HepG2 (cell line): ENCODE measurements around the gene ENAH. TPM values are rescaled to one million over a fixed set of nuclear protein-coding genes. Genes with fewer than 3 reads are reported as not detected.

ENCODE experiments used
- ATAC-seq: fragments of 200-7000 bp; cut with Tn5 transposase; 3 replicates; pipeline ENCODE4 v1.9.1; 2020; ENCODE audit warnings: mild to moderate bottlenecking, moderate library complexity
- BruUV-seq: library from RNA; stranded (reverse); fragments of 400-500 nt; replicated peaks from 2 replicates; lab custom pipeline; 2021; lab: Mats Ljungman, UMichigan
- CTCF ChIA-PET: fragments of 300-600 bp; formaldehyde crosslinking; extraction: SDS; loops from one replicate; lab custom pipeline; 2021; ENCODE audit warnings: low total read pairs, inconsistent platforms, low intra/inter-chr PET ratio; lab: Yijun Ruan, JAX
- POLR2A ChIA-PET: fragments of 350-600 bp; sonication (Branson Sonifier 250); formaldehyde crosslinking; loops from one replicate; lab custom pipeline; 2020; ENCODE audit warnings: antibody characterized with exemption, inconsistent platforms; lab: Yijun Ruan, JAX
- DNase-seq: peaks from one replicate; pipeline ENCODE4 v3.0.0-alpha.2; 2015; ENCODE audit warnings: low spot score
- FAIRE-seq: peaks from 3 replicates; lab custom pipeline; 2011; peaks lifted over from hg19 to GRCh38; lab: Jason Lieb, UNC
- H2AFZ ChIP-seq: one replicate; pipeline ENCODE4 v1.6.1; 2011; ENCODE audit warnings: low read length, inconsistent platforms
- H3K27ac ChIP-seq: fragments of 300-600 bp; 3 replicates; pipeline ENCODE4 v1.8.0; 2011; ENCODE audit warnings: mixed run types, mild to moderate bottlenecking, mixed read lengths, low read length, inconsistent platforms; ENCODE audit not compliant: insufficient read depth; ENCODE audit errors: extremely low read length
- H3K27me3 ChIP-seq, 2 experiments: fragments of 200-600 bp in 1 of 2; 2 replicates in 1 of 2; 3 replicates in 1 of 2; pipeline versions ENCODE4 v1.6.0 to v1.8.0; 2011; ENCODE audit warnings: low read length in 2 of 2, mild to moderate bottlenecking in 2 of 2, moderate library complexity in 2 of 2, inconsistent platforms in 1 of 2; ENCODE audit not compliant: insufficient read depth in 2 of 2, control insufficient read depth in 1 of 2
- H3K36me3 ChIP-seq, 2 experiments: fragments of 200-600 bp in 1 of 2; replicated peaks in 1 of 2; 2 replicates in 1 of 2; 3 replicates in 1 of 2; pipeline versions ENCODE4 v1.5.1 to v1.8.0; 2011; ENCODE audit warnings: low read length in 2 of 2, inconsistent platforms in 1 of 2; ENCODE audit not compliant: insufficient read depth in 2 of 2, control insufficient read depth in 1 of 2
- H3K4me1 ChIP-seq: 2 replicates; pipeline ENCODE4 v1.5.1; 2012; ENCODE audit warnings: low read length, inconsistent platforms; ENCODE audit not compliant: insufficient read depth
- H3K4me2 ChIP-seq: 2 replicates; pipeline ENCODE4 v1.6.0; 2011; ENCODE audit warnings: low read depth, low read length, inconsistent platforms
- H3K4me3 ChIP-seq, 3 experiments: fragments of 200-600 bp in 1 of 3; sonication (generic), shearing (Covaris generic) in 1 of 3; replicated peaks in 1 of 3; 2 replicates each; pipeline ENCODE4 v1.5.1; 2011 to 2016; ENCODE audit warnings: low read length in 3 of 3, inconsistent platforms in 2 of 3, low read depth in 2 of 3, mild to moderate bottlenecking in 2 of 3, control low read depth in 1 of 3, mixed read lengths in 1 of 3; ENCODE audit not compliant: insufficient read depth in 1 of 3
- H3K79me2 ChIP-seq: one replicate; pipeline ENCODE4 v1.6.1; 2011; ENCODE audit warnings: low read length, inconsistent platforms; ENCODE audit not compliant: insufficient read depth
- H3K9ac ChIP-seq: 2 replicates; pipeline ENCODE4 v1.6.0; 2011; ENCODE audit warnings: mild to moderate bottlenecking, low read depth, low read length, inconsistent platforms; ENCODE audit not compliant: insufficient read depth
- H3K9me3 ChIP-seq: 2 replicates; pipeline ENCODE4 v1.5.1; 2012; ENCODE audit warnings: mild to moderate bottlenecking, low read length
- H4K20me1 ChIP-seq: 2 replicates; pipeline ENCODE4 v1.6.0; 2011; ENCODE audit warnings: inconsistent platforms, mild to moderate bottlenecking, low read length, moderate library complexity; ENCODE audit not compliant: insufficient read depth
- BRD4 ChIP-seq: sonication (generic); formaldehyde crosslinking; IDR thresholded peaks from 2 replicates; pipeline ENCODE4 v1.4.0; 2020; ENCODE audit warnings: missing genetic modification reagents
- HOXD1 ChIP-seq: sonication (generic); formaldehyde crosslinking; IDR thresholded peaks from 2 replicates; pipeline ENCODE4 v1.5.0; 2020; ENCODE audit warnings: missing genetic modification reagents
- MATR3 ChIP-seq: sonication (generic); formaldehyde crosslinking; IDR thresholded peaks from 2 replicates; pipeline ENCODE4 v1.4.0; 2020; ENCODE audit warnings: missing genetic modification reagents
- SMAD3 ChIP-seq: sonication (generic); formaldehyde crosslinking; IDR thresholded peaks from 2 replicates; pipeline ENCODE4 v1.4.0; 2020; ENCODE audit warnings: missing genetic modification reagents
- ZNF256 ChIP-seq: sonication (generic); formaldehyde crosslinking; conservative IDR thresholded peaks from 2 replicates; pipeline ENCODE4 v1.4.0; 2020; ENCODE audit warnings: missing genetic modification reagents
- ZNF260 ChIP-seq: sonication (generic); formaldehyde crosslinking; IDR thresholded peaks from 2 replicates; pipeline ENCODE4 v1.4.0; 2020; ENCODE audit warnings: missing genetic modification reagents, low read depth, mild to moderate bottlenecking, borderline replicate concordance
- ZNF383 ChIP-seq: sonication (generic); formaldehyde crosslinking; IDR thresholded peaks from 2 replicates; pipeline ENCODE4 v1.4.0; 2020; ENCODE audit warnings: missing genetic modification reagents, mild to moderate bottlenecking, borderline replicate concordance
- WGBS: methylation state at CpG from one replicate; pipeline ENCODE4 v1.1.6; 2017; ENCODE audit warnings: low lambda C conversion rate; 5-methylcytosine and 5-hydroxymethylcytosine counted together
- in situ Hi-C: cut with HindIII; loops from 2 replicates; pipeline ENCODE4 v1.10.0; 2017; ENCODE audit warnings: low pct_unique_long_range_greater_than_20kb; ENCODE audit not compliant: extremely low pct_ligation_motif_present
- intact Hi-C: fragments of 100-400 bp; cut with micrococcal nuclease; formaldehyde crosslinking; loops from one replicate; pipeline ENCODE4 v1.10.0; 2022; ENCODE audit not compliant: unreplicated experiment
- polyA plus RNA-seq, 8 experiments: library from polyadenylated mRNA; depleted of rRNA in 3 of 8; stranded (reverse) in 7 of 8; unstranded in 1 of 8; fragments of >200 nt; fragmentation: Illumina TruSeq in 4 of 8; extraction: Trizol in 4 of 8; gene quantifications; 2 replicates each; pipeline versions ENCODE4 v1.2.1 to v1.2.3, GENCODE V29; 2011 to 2016; ENCODE audit warnings: low read depth in 4 of 8, missing spikeins in 1 of 8, mixed read lengths in 1 of 8; ENCODE audit not compliant: insufficient read depth in 1 of 8
- total RNA-seq, 5 experiments: library from RNA; depleted of rRNA; stranded (reverse); fragments of >200 nt; fragmentation: Illumina TruSeq; extraction: Trizol; gene quantifications; 2 replicates each; pipeline ENCODE4 v1.2.3, GENCODE V29; 2016; ENCODE audit warnings: low read depth in 1 of 5
- TF ChIP-seq, protein P1 (sequence below): IDR thresholded peaks from 2 replicates; pipeline ENCODE4 v1.6.1; 2016; ENCODE audit warnings: mild to moderate bottlenecking
- TF ChIP-seq, protein P2 (sequence below): sonication (generic); formaldehyde crosslinking; IDR thresholded peaks from 2 replicates; pipeline ENCODE4 v1.4.0; 2020; ENCODE audit warnings: mild to moderate bottlenecking, missing genetic modification reagents
- TF ChIP-seq, protein P3 (sequence below): sonication (generic); formaldehyde crosslinking; conservative IDR thresholded peaks from 2 replicates; pipeline ENCODE4 v1.8.0; 2022; ENCODE audit warnings: mild to moderate bottlenecking, moderate library complexity, missing genetic modification reagents

The ENAH gene
- total and polyA plus RNA-seq, 2 of the 13 experiments (the other 11 are each of a cell fraction or from before 2014, with no cell fraction given) = 22.1 to 58.3 TPM

DNA sequence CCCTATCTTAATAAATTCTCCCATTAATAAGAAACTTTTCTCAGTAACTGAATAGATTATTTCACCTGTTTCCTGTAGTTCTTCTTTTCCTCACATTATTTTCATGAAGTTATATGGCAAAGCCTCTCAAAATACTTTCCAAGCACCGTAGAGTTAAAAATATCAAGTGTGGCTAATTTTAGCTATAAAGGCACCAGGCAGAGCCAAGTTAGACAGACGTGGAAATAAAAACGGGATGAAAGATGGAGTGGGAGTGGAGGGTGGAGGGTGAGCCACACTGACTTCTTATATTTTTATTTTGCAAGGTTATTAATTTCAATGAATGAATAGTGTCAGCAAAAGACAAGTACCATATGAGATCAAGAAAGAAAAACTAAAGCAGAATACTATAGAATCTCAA is 71.7 kb downstream of the ENAH start:
- Histone ChIP-seq H3K4me2 (no peak overlapping the region), H3K4me3 (no peak overlapping the region), H3K36me3 (0 out of 5 replicates have a peak, but pooled peaks cover 0 to 2% of the 10 kb centered on the region in 2 experiments), H3K4me1 (no peaks in the 10 kb centered on the region), H3K27me3 (no peaks in the 10 kb centered on the region), H3K9me3 (no peaks in the 10 kb centered on the region), H3K9ac (no peak overlapping the region)
- DNase-seq = no peak
- WGBS = 97% methylated on average over 3 of the region's 3 CpGs
- no peak for ATAC-seq
- ChIA-PET CTCF (no interaction called here), POLR2A (no interaction called here)
- intact Hi-C loops = no loop called here
- no peak for FAIRE-seq
- TF ChIP-seq ZNF256 (CRISPR knock-in tag) = no peak
- TF ChIP-seq SMAD3 (CRISPR knock-in tag) = no peak
- no peak for TF ChIP-seq BRD4 (CRISPR knock-in tag)
- TF ChIP-seq ZNF260 (CRISPR knock-in tag) = no peak
- no peak for TF ChIP-seq MATR3 (CRISPR knock-in tag)
- TF ChIP-seq, protein P1, sequence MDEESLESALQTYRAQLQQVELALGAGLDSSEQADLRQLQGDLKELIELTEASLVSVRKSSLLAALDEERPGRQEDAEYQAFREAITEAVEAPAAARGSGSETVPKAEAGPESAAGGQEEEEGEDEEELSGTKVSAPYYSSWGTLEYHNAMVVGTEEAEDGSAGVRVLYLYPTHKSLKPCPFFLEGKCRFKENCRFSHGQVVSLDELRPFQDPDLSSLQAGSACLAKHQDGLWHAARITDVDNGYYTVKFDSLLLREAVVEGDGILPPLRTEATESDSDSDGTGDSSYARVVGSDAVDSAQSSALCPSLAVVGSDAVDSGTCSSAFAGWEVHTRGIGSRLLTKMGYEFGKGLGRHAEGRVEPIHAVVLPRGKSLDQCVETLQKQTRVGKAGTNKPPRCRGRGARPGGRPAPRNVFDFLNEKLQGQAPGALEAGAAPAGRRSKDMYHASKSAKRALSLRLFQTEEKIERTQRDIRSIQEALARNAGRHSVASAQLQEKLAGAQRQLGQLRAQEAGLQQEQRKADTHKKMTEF (CRISPR knock-in tag) = no peak
- TF ChIP-seq, protein P2, sequence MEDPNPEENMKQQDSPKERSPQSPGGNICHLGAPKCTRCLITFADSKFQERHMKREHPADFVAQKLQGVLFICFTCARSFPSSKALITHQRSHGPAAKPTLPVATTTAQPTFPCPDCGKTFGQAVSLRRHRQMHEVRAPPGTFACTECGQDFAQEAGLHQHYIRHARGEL (CRISPR knock-in tag) = no peak
- TF ChIP-seq, protein P3, sequence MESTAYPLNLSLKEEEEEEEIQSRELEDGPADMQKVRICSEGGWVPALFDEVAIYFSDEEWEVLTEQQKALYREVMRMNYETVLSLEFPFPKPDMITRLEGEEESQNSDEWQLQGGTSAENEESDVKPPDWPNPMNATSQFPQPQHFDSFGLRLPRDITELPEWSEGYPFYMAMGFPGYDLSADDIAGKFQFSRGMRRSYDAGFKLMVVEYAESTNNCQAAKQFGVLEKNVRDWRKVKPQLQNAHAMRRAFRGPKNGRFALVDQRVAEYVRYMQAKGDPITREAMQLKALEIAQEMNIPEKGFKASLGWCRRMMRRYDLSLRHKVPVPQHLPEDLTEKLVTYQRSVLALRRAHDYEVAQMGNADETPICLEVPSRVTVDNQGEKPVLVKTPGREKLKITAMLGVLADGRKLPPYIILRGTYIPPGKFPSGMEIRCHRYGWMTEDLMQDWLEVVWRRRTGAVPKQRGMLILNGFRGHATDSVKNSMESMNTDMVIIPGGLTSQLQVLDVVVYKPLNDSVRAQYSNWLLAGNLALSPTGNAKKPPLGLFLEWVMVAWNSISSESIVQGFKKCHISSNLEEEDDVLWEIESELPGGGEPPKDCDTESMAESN (CRISPR knock-in tag) = no peak
- no peak for TF ChIP-seq ZNF383 (CRISPR knock-in tag)
- TF ChIP-seq HOXD1 (CRISPR knock-in tag) = no peak
- TF ChIP-seq, all 625 proteins: peak for 0
- no peak overlapping the region for H2AFZ ChIP-seq
- BruUV-seq = no TSS peak
- peaks cover 38% of the 10 kb centered on the region for H3K79me2 ChIP-seq
- in situ Hi-C loops = no loop called here
- no peak overlapping the region for H3K27ac ChIP-seq
- H4K20me1 ChIP-seq = no peaks in the 10 kb centered on the region
